ENCODE data around the gene BRD9.

The BRD9 gene

DNA sequence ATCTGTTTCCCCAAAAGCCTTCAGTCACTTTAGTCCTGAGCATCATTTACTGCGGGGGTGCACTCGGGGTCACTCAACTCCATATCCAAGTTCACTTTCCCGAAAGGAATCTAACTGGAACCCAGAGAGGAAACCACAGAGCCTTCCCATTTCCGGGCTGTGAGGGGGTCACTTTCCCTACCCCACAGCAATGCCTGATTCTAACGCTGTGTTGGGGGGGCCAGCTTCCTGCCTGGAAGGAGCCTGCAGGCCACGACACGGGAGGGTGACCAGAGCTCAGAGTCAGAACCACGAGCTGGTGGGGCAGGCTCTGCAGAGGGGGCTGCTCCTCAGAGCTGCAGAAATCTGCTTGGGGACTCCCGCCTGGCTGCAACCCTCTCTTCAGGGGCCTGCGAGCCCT, 20.3 kb downstream of the BRD9 start:
- Histone ChIP-seq H4K20me1 (ENCODE audit: control insufficient read depth, insufficient read depth, low read depth, low read length) (no peaks in the 10 kb centered on the region), H3K4me1 (ENCODE audit: control insufficient read depth, low read length) (no peaks in the 10 kb centered on the region), H3K9me2 (replicated peaks; ENCODE audit: control insufficient read depth, low read length) (no peaks in the 10 kb centered on the region), H3K9me3 (ENCODE audit: control insufficient read depth, insufficient read depth, low read length) (no peaks in the 10 kb centered on the region), H3K36me3 (ENCODE audit: control insufficient read depth, low read length) (peaks cover 95% of the 10 kb centered on the region), H3K4me2 (ENCODE audit: low read length) (no peak overlapping the region), H3K79me2 (ENCODE audit: control insufficient read depth, low read length) (no peaks in the 10 kb centered on the region; the same call in 1 of the 2 replicates), H3K27ac (ENCODE audit: low read depth, low read length) (no peak overlapping the region), H3F3A (ENCODE audit: control insufficient read depth, insufficient read depth) (no peaks in the 10 kb centered on the region), H3K27me3 (ENCODE audit: control insufficient read depth, low read length) (no peaks in the 10 kb centered on the region), H3K4me3 (ENCODE audit: low read length) (no peak overlapping the region)
- TF ChIP-seq EZH2phosphoT487 (IDR thresholded peaks at IDR 0.05; ENCODE audit: borderline replicate concordance, low read length): no peak
- TF ChIP-seq, protein P1, sequence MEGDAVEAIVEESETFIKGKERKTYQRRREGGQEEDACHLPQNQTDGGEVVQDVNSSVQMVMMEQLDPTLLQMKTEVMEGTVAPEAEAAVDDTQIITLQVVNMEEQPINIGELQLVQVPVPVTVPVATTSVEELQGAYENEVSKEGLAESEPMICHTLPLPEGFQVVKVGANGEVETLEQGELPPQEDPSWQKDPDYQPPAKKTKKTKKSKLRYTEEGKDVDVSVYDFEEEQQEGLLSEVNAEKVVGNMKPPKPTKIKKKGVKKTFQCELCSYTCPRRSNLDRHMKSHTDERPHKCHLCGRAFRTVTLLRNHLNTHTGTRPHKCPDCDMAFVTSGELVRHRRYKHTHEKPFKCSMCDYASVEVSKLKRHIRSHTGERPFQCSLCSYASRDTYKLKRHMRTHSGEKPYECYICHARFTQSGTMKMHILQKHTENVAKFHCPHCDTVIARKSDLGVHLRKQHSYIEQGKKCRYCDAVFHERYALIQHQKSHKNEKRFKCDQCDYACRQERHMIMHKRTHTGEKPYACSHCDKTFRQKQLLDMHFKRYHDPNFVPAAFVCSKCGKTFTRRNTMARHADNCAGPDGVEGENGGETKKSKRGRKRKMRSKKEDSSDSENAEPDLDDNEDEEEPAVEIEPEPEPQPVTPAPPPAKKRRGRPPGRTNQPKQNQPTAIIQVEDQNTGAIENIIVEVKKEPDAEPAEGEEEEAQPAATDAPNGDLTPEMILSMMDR (IDR thresholded peaks at IDR 0.05; ENCODE audit: low read depth, low read length, poor library complexity, severe bottlenecking): no peak

DNA sequence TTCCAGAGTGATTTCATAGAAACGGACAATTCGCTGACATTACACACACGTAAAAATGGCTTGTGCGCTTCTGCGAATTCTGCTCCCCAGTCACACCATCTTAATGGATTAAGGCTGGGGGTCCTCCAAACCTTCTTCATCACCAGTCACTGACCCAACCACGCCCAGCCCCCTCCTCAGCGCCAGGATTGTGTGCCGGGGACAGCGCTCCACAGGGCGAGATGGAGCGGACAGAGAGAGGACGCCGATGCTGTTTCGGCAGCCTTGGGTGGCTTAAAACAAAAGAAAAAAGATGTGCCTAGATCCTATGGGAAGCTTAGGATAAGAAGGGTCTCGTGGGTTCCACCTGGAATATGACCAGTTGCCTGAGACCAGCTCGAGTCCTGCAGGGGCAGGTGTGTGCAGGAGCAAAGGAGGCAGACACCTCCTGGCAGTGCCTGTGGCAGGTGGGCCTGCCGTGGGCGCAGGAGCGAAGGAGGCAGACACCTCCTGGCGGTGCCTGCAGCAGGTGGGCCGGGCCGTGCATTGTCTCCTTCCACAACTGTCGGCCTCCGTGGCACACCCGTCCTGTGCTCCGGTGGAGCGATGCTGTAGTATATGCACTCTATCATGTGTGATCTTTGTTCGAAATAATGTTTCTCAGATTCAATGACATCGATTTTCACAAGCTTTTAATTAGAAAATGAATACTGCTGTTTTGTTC, 20.9 kb downstream of the BRD9 start:
- no peaks in the 10 kb centered on the region; the same call in 1 of the 2 replicates for H3K79me2 ChIP-seq (ENCODE audit: control insufficient read depth, low read length)
- H3K27me3 ChIP-seq (ENCODE audit: control insufficient read depth, low read length): no peaks in the 10 kb centered on the region
- H3K4me1 ChIP-seq (ENCODE audit: control insufficient read depth, low read length): no peaks in the 10 kb centered on the region
- H3K4me3 ChIP-seq (ENCODE audit: low read length): no peak overlapping the region
- H3K27ac ChIP-seq (ENCODE audit: low read depth, low read length): no peak overlapping the region
- no peaks in the 10 kb centered on the region for H3F3A ChIP-seq (ENCODE audit: control insufficient read depth, insufficient read depth)
- no peaks in the 10 kb centered on the region for H3K9me2 ChIP-seq (replicated peaks; ENCODE audit: control insufficient read depth, low read length)
- peaks cover 92% of the 10 kb centered on the region for H3K36me3 ChIP-seq (ENCODE audit: control insufficient read depth, low read length)
- H4K20me1 ChIP-seq (ENCODE audit: control insufficient read depth, insufficient read depth, low read depth, low read length): no peaks in the 10 kb centered on the region
- H3K9me3 ChIP-seq (ENCODE audit: control insufficient read depth, insufficient read depth, low read length): no peaks in the 10 kb centered on the region
- no peak overlapping the region for H3K4me2 ChIP-seq (ENCODE audit: low read length)
- TF ChIP-seq, protein P1 (IDR thresholded peaks at IDR 0.05; ENCODE audit: low read depth, low read length, poor library complexity, severe bottlenecking): no peak
- TF ChIP-seq EZH2phosphoT487 (IDR thresholded peaks at IDR 0.05; ENCODE audit: borderline replicate concordance, low read length): no peak

DNA sequence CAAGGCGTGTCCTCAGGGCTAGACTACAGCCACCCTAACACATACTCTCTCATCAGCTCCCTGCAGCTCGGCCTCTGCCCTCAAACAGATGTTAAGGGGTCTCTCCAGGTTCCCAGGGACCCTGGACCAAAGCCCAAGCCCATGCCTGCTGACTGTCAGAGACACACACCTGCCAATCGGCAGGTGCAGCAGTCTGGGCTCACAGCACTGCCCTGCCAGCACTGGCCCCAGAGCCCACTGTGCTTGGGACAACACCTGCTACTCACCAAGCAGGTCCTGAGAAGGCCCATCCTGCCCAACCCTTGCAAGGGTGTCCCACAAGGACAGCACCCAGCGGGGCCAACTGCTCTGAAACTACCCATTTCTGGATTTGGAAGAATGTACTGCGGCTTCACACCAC, 21.6 kb downstream of the BRD9 start:
- Histone ChIP-seq H3K27ac (ENCODE audit: low read depth, low read length) (no peak overlapping the region), H3K36me3 (ENCODE audit: control insufficient read depth, low read length) (peaks cover 92% of the 10 kb centered on the region), H3K27me3 (ENCODE audit: control insufficient read depth, low read length) (no peaks in the 10 kb centered on the region), H3K4me3 (ENCODE audit: low read length) (no peak overlapping the region), H3F3A (ENCODE audit: control insufficient read depth, insufficient read depth) (no peaks in the 10 kb centered on the region), H3K9me2 (replicated peaks; ENCODE audit: control insufficient read depth, low read length) (no peaks in the 10 kb centered on the region), H3K4me1 (ENCODE audit: control insufficient read depth, low read length) (no peaks in the 10 kb centered on the region), H3K79me2 (ENCODE audit: control insufficient read depth, low read length) (no peaks in the 10 kb centered on the region; the same call in 1 of the 2 replicates), H3K4me2 (ENCODE audit: low read length) (no peak overlapping the region), H4K20me1 (ENCODE audit: control insufficient read depth, insufficient read depth, low read depth, low read length) (no peaks in the 10 kb centered on the region), H3K9me3 (ENCODE audit: control insufficient read depth, insufficient read depth, low read length) (no peaks in the 10 kb centered on the region)
- TF ChIP-seq, protein P1 (IDR thresholded peaks at IDR 0.05; ENCODE audit: low read depth, low read length, poor library complexity, severe bottlenecking): no peak
- no peak for TF ChIP-seq EZH2phosphoT487 (IDR thresholded peaks at IDR 0.05; ENCODE audit: borderline replicate concordance, low read length)
